Measurements from ENCODE around the gene OVOL2. TPM values are rescaled to one million over a fixed set of nuclear protein-coding genes. Genes with fewer than 3 reads are reported as not detected.

OVOL2 gene
- total and polyA plus RNA-seq, 2 donors (not counting 1 experiment from before 2014, with no cell fraction given): not detected

DNA sequence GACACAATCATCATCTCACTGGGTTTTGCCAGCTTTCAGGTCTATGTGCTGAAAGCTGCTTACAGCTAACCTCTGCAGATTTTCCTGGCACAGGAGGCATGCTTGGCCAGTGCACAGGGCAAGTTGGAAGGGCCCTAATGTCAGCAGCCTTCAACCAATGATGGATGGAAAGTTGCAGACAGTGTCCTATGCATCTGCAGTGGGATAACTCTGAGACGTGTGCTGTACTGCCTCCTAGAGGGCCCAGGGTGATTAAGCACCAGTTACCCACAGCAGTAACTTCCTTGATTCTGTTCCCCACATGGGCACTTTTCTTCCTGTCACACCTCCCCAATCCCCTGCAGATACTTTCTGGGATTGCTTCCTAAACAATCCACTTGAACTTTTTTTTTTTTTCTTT lies 38.6 kb downstream of the OVOL2 start:
- no peaks in the 10 kb centered on the region for H3K79me2 ChIP-seq (ENCODE audit: control insufficient read depth, insufficient read depth, low read length)
- TF ChIP-seq, protein P1, sequence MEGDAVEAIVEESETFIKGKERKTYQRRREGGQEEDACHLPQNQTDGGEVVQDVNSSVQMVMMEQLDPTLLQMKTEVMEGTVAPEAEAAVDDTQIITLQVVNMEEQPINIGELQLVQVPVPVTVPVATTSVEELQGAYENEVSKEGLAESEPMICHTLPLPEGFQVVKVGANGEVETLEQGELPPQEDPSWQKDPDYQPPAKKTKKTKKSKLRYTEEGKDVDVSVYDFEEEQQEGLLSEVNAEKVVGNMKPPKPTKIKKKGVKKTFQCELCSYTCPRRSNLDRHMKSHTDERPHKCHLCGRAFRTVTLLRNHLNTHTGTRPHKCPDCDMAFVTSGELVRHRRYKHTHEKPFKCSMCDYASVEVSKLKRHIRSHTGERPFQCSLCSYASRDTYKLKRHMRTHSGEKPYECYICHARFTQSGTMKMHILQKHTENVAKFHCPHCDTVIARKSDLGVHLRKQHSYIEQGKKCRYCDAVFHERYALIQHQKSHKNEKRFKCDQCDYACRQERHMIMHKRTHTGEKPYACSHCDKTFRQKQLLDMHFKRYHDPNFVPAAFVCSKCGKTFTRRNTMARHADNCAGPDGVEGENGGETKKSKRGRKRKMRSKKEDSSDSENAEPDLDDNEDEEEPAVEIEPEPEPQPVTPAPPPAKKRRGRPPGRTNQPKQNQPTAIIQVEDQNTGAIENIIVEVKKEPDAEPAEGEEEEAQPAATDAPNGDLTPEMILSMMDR (IDR thresholded peaks at IDR 0.05): peak; percentile 68
- TF ChIP-seq EZH2 (IDR thresholded peaks at IDR 0.05; ENCODE audit: borderline replicate concordance, insufficient read depth, low read depth, low read length, poor library complexity, severe bottlenecking): no peak
- peak; percentile 47 for DNase-seq
- peak; percentile 80 for ATAC-seq (ENCODE audit: low read depth)
- POLR2A ChIA-PET: no interaction called here
- H3K4me1 Mint-ChIP-seq: peaks cover 3% of the 10 kb centered on the region
- no peaks in the 10 kb centered on the region for H3K36me3 ChIP-seq (replicated peaks in 1 of 2; ENCODE audit: control extremely low read depth in 1 of 2, control insufficient read depth in 1 of 2, extremely low read depth in 1 of 2, insufficient read depth in 2 of 2, low read length in 1 of 2)
- CTCF ChIA-PET: interaction anchor here (1.0 to 2.2 kb wide), 2 partner anchors 14 to 514 kb away, joined by 3 to 6 read pairs; no protein-coding TSS in a partner anchor
- H3K27me3 ChIP-seq (replicated peaks in 1 of 4; ENCODE audit: control extremely low read depth in 1 of 4, control insufficient read depth in 3 of 4, insufficient read depth in 4 of 4, low read length in 3 of 4): peaks cover 0 to 2% (median 0%) of the 10 kb centered on the region in 4 experiments
- no peak overlapping the region for H3K27ac ChIP-seq (ENCODE audit: low read length in 2 of 2)
- H3K4me3 ChIP-seq (ENCODE audit: control extremely low read depth in 1 of 5, extremely low read depth in 1 of 5, insufficient read depth in 1 of 5, low read depth in 2 of 5, low read length in 4 of 5): no peak overlapping the region
- no peak overlapping the region for H3K4me2 ChIP-seq (replicated peaks; ENCODE audit: low read depth, low read length, poor library complexity, severe bottlenecking)
- no peak overlapping the region for H3K9ac ChIP-seq (ENCODE audit: low read length)
- H3K9me3 Mint-ChIP-seq (ENCODE audit: insufficient read depth): no peaks in the 10 kb centered on the region
- H4K20me1 ChIP-seq (ENCODE audit: control insufficient read depth, insufficient read depth, low read length, poor library complexity, severe bottlenecking): no peaks in the 10 kb centered on the region
- no peaks in the 10 kb centered on the region for H3K9me3 ChIP-seq (ENCODE audit: control extremely low read depth in 1 of 3, control insufficient read depth in 2 of 3, insufficient read depth in 1 of 3, low read length in 2 of 3)
- no peak overlapping the region for H3K27ac Mint-ChIP-seq
- no peak overlapping the region for H3K4me3 Mint-ChIP-seq
- WGBS (ENCODE audit: insufficient coverage): no CpG with 5 or more reads among the region's 1 CpG
- no peak overlapping the region for H2AFZ ChIP-seq (ENCODE audit: insufficient read depth, low read depth, low read length, poor library complexity, severe bottlenecking)
- no peaks in the 10 kb centered on the region for H3K4me1 ChIP-seq (ENCODE audit: control insufficient read depth in 2 of 2, insufficient read depth in 2 of 2, low read length in 2 of 2)
- intact Hi-C loops (cut with micrococcal nuclease): loop anchor here (1.0 to 2.0 kb wide), 3 partner anchors 121 to 514 kb away; no protein-coding TSS in a partner anchor
- H3K27me3 Mint-ChIP-seq: no peaks in the 10 kb centered on the region

DNA sequence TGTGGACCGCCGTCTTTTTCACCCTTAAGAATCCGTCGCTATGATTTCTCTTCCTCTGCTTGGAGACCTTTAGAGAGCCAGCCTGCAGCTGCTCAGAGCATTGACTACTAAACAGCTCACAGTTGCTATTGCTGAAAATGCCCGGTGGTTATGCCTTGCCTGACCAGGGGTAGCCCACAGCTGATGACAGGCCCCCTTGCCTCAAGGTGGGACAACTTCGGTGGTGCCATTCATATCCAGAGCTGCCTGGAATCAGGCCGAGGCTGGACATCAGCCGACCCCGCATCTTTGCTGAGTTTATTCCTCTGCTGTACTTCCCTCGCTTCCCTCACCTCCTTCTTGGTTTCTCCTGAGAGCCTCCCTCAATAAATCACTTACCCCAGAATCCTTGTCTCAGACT lies 39.6 kb downstream of the OVOL2 start:
- Histone ChIP-seq H3K4me3 (ENCODE audit: control extremely low read depth in 1 of 5, extremely low read depth in 1 of 5, insufficient read depth in 1 of 5, low read depth in 2 of 5, low read length in 4 of 5) (no peak overlapping the region), H3K9me3 (ENCODE audit: control extremely low read depth in 1 of 3, control insufficient read depth in 2 of 3, insufficient read depth in 1 of 3, low read length in 2 of 3) (no peaks in the 10 kb centered on the region), H3K27me3 (replicated peaks in 1 of 4; ENCODE audit: control extremely low read depth in 1 of 4, control insufficient read depth in 3 of 4, insufficient read depth in 4 of 4, low read length in 3 of 4) (no peaks in the 10 kb centered on the region), H3K4me2 (replicated peaks; ENCODE audit: low read depth, low read length, poor library complexity, severe bottlenecking) (no peak overlapping the region), H3K36me3 (replicated peaks in 1 of 2; ENCODE audit: control extremely low read depth in 1 of 2, control insufficient read depth in 1 of 2, extremely low read depth in 1 of 2, insufficient read depth in 2 of 2, low read length in 1 of 2) (no peaks in the 10 kb centered on the region), H3K4me1 (ENCODE audit: control insufficient read depth in 2 of 2, insufficient read depth in 2 of 2, low read length in 2 of 2) (no peaks in the 10 kb centered on the region), H2AFZ (ENCODE audit: insufficient read depth, low read depth, low read length, poor library complexity, severe bottlenecking) (no peak overlapping the region), H3K79me2 (ENCODE audit: control insufficient read depth, insufficient read depth, low read length) (no peaks in the 10 kb centered on the region), H4K20me1 (ENCODE audit: control insufficient read depth, insufficient read depth, low read length, poor library complexity, severe bottlenecking) (no peaks in the 10 kb centered on the region), H3K27ac (ENCODE audit: low read length in 2 of 2) (no peak overlapping the region), H3K9ac (ENCODE audit: low read length) (no peak overlapping the region)
- DNase-seq (no peak), ATAC-seq (ENCODE audit: low read depth) (no peak)
- H3K4me1 Mint-ChIP-seq: peaks cover 3% of the 10 kb centered on the region
- no peaks in the 10 kb centered on the region for H3K9me3 Mint-ChIP-seq (ENCODE audit: insufficient read depth)
- intact Hi-C loops (cut with micrococcal nuclease): loop anchor here (2.0 kb wide), 1 partner anchor 513 kb away; no protein-coding TSS in a partner anchor
- TF ChIP-seq, protein P1 (IDR thresholded peaks at IDR 0.05): no peak
- no peak for TF ChIP-seq EZH2 (IDR thresholded peaks at IDR 0.05; ENCODE audit: borderline replicate concordance, insufficient read depth, low read depth, low read length, poor library complexity, severe bottlenecking)
- 97% methylated on average over 10 of the region's 10 CpGs for WGBS (ENCODE audit: insufficient coverage)
- no peak overlapping the region for H3K4me3 Mint-ChIP-seq
- CTCF ChIA-PET: interaction anchor here (0.6 to 2.2 kb wide), 7 partner anchors 13 to 513 kb away, joined by 3 to 6 read pairs (median 3); no protein-coding TSS in a partner anchor
- no peak overlapping the region for H3K27ac Mint-ChIP-seq
- POLR2A ChIA-PET: no interaction called here
- no peaks in the 10 kb centered on the region for H3K27me3 Mint-ChIP-seq
